IPS-18a (cell line): ENCODE data around the gene LRRC7.

Source experiments
- H3K27ac ChIP-seq: one replicate; pipeline ENCODE4 v1.5.1; 2013; ENCODE audit warnings: low read length
- H3K27me3 ChIP-seq: one replicate; pipeline ENCODE4 v1.6.1; 2013; ENCODE audit warnings: mild to moderate bottlenecking, low read length; ENCODE audit not compliant: control insufficient read depth, insufficient read depth
- H3K36me3 ChIP-seq: one replicate; pipeline ENCODE4 v1.6.1; 2013; ENCODE audit warnings: low read depth, low read length; ENCODE audit not compliant: control insufficient read depth
- H3K4me1 ChIP-seq: one replicate; pipeline ENCODE4 v1.6.1; 2013; ENCODE audit warnings: low read depth, low read length; ENCODE audit not compliant: control insufficient read depth
- H3K4me3 ChIP-seq: one replicate; pipeline ENCODE4 v1.5.1; 2013; ENCODE audit warnings: low read length
- H3K9ac ChIP-seq: one replicate; pipeline ENCODE4 v1.6.1; 2013; ENCODE audit warnings: mild to moderate bottlenecking, low read length, moderate library complexity
- H3K9me3 ChIP-seq: one replicate; pipeline ENCODE4 v1.6.1; 2013; ENCODE audit warnings: low read depth, low read length; ENCODE audit not compliant: control insufficient read depth

Gene LRRC7

DNA sequence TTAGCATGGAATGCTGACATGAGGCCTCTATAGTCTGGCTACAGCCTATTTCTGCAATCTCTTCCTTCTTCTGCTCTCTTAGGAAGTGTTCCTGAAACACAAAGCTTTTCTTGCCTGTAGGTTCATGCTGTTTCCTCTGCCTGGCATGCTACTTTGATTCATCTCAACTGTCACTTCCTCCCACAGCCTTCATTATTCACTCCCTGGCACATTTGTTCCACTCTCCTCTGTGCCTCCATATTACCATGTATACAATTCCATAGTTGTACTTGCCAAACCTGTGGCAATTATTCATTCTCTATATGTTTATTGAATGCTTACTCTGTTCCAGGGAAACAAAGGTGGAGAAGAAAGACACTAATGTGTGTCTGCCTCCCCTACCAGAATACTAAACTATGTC, 210.2 kb downstream of the LRRC7 start:
- Histone ChIP-seq H3K36me3 (no peaks in the 10 kb centered on the region), H3K9ac (no peak overlapping the region), H3K4me1 (no peaks in the 10 kb centered on the region), H3K27ac (no peak overlapping the region), H3K9me3 (no peaks in the 10 kb centered on the region), H3K4me3 (no peak overlapping the region), H3K27me3 (no peaks in the 10 kb centered on the region)

DNA sequence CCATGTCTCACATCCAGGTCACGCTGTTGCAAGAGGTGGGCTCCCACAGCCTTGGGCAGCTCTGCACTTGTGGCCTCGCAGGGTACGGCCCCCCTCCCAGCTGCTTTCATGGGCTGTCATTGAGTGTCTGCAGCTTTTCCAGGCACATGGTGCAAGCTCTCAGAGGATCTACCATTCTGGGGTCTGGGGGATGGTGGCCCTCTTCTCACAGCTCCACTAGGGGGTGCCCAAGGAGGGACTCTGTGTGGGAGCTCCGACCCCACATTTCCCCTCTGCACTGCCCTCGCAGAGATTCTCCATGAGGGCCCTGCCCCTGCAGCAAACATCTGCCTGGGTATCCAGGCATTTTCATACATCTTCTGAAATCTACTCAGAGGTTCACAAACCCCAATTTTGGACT, 219.4 kb downstream of the LRRC7 start:
- H3K9ac ChIP-seq = no peak overlapping the region
- no peaks in the 10 kb centered on the region for H3K4me1 ChIP-seq
- no peak overlapping the region for H3K27ac ChIP-seq
- no peaks in the 10 kb centered on the region for H3K9me3 ChIP-seq
- no peak overlapping the region for H3K4me3 ChIP-seq
- H3K27me3 ChIP-seq = no peaks in the 10 kb centered on the region
- no peaks in the 10 kb centered on the region for H3K36me3 ChIP-seq

DNA sequence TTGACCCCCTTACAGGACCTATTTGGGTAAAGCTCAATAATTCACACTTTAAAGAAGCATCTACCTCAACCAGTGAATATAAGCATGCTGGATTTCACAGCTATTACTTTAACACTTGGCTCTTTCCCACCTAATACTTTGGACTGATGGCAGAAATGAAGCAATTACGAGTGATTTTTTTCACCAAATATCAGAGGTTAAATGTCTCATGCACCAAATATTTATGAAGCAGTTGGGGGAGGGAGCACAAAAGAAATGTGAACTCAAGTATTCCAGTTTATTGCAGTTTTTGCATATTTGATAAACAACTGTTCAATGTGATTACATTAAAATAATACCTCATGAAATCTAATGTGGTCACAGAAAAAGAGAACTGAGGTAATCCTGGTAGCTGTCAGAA, 223.6 kb downstream of the LRRC7 start:
- no peaks in the 10 kb centered on the region for H3K27me3 ChIP-seq
- H3K36me3 ChIP-seq = no peaks in the 10 kb centered on the region
- H3K4me1 ChIP-seq = no peaks in the 10 kb centered on the region
- no peak overlapping the region for H3K27ac ChIP-seq
- H3K4me3 ChIP-seq = no peak overlapping the region
- no peaks in the 10 kb centered on the region for H3K9me3 ChIP-seq
- no peak overlapping the region for H3K9ac ChIP-seq

DNA sequence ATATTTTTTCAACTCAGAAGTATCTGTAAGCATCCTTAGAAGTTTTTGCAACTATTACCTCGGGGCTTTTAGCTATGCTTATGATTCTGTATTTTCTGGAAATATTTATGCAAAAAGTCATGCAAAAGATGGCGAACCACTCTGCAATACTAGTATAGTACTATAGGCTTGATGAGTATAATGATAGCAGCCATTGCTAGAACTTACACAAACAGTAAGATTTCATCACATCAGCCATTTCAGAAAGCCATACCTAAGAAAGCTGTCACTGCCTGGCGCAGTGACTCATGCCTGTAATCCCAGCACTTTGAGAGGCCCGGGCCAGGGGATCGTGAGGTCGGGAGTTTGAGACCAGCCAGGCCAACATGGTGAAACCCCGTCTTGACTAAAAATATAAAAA, 227.1 kb downstream of the LRRC7 start:
- Histone ChIP-seq H3K27ac (no peak overlapping the region), H3K36me3 (no peaks in the 10 kb centered on the region), H3K4me1 (no peaks in the 10 kb centered on the region), H3K27me3 (no peaks in the 10 kb centered on the region), H3K9ac (no peak overlapping the region), H3K9me3 (no peaks in the 10 kb centered on the region), H3K4me3 (no peak overlapping the region)

DNA sequence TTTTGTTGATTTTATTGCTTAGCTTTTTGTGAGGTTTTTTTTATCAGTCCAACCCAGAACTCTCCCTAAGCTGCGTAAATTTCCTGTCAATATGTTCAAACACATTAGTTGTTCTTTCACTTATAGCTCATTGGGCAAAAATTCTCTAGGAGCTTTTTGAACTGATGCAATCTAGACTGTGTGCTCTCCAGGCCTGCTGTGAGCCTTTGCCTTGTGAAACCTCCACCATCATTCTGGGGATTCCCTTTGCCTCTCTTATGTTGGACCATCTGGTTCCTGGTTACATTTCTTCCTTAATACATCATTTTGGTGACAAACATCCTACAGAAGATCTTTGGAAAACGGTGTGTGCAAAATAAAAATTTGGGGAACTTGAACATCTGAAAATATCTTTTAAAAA, 247.2 kb downstream of the LRRC7 start:
- Histone ChIP-seq H3K9me3 (no peaks in the 10 kb centered on the region), H3K4me1 (peaks cover 4% of the 10 kb centered on the region), H3K4me3 (no peak overlapping the region), H3K27me3 (no peaks in the 10 kb centered on the region), H3K27ac (peak overlapping the region; percentile 39), H3K36me3 (no peaks in the 10 kb centered on the region), H3K9ac (no peak overlapping the region)

DNA sequence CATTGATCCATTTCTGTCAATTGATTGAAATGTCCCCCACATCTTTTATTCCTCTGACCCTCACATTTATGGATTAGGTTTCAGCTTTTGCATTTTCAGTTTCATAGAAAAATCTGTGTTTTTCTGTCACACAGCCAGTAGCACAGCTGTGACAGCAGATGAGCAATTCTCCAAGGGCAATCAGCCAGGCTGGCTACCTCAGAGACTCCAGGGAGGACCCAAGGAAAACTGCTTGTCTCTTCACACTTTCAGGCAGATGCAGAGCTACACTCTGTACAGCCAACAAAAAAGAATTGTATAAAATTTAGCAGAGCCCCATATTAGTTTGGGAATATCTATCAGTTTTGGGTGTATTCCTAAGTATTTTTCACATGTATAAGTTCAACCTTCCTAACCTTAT, 257.2 kb downstream of the LRRC7 start:
- Histone ChIP-seq H3K9me3 (no peaks in the 10 kb centered on the region), H3K27ac (no peak overlapping the region), H3K36me3 (no peaks in the 10 kb centered on the region), H3K9ac (no peak overlapping the region), H3K4me1 (no peaks in the 10 kb centered on the region), H3K4me3 (no peak overlapping the region), H3K27me3 (no peaks in the 10 kb centered on the region)

DNA sequence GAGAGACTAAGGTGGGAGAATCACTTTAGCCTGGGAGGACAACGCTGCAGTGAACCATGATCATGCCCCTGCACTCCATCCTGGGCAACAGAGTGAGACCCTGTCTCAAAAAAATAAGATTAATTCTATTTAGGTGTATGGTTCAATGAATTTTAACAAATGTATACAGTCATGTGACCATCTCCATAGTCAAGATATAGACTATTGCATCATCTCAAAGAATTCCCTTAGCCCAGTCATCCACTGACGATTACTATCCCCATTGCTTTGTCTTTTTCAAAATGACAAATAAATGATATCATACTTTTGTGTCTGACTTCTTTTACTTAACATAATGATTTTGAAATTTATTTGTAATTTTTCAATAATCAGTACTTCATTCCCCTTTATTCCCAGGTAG, 260.0 kb downstream of the LRRC7 start:
- no peaks in the 10 kb centered on the region for H3K36me3 ChIP-seq

DNA sequence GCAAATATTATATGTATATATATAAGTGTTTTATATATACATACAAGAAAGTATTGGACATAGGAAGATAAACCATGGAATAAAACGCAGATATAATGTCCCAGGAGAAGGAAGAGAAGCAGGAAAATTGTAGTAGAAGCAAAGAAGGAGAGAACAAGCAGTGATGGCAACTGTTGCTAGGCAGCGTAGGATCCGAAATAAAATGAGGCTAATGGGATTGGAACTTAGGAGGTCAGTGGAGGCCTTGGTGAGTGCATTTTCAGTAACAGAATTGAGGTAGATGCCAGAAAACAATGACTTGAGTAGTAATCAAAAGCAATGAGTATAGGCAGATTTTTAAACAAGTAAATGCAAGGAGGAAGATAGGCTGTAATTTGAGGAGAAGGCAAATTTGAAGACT, 265.8 kb downstream of the LRRC7 start:
- Histone ChIP-seq H3K4me3 (no peak overlapping the region), H3K9ac (no peak overlapping the region), H3K36me3 (no peaks in the 10 kb centered on the region), H3K27me3 (no peaks in the 10 kb centered on the region), H3K4me1 (peaks cover 3% of the 10 kb centered on the region), H3K9me3 (no peaks in the 10 kb centered on the region), H3K27ac (no peak overlapping the region)

More for the DNA sequence above, 260.0 kb downstream of the LRRC7 start:
- no peaks in the 10 kb centered on the region for H3K4me1 ChIP-seq
- no peak overlapping the region for H3K27ac ChIP-seq
- H3K4me3 ChIP-seq = no peak overlapping the region
- no peak overlapping the region for H3K9ac ChIP-seq
- no peaks in the 10 kb centered on the region for H3K9me3 ChIP-seq
- H3K27me3 ChIP-seq = no peaks in the 10 kb centered on the region

DNA sequence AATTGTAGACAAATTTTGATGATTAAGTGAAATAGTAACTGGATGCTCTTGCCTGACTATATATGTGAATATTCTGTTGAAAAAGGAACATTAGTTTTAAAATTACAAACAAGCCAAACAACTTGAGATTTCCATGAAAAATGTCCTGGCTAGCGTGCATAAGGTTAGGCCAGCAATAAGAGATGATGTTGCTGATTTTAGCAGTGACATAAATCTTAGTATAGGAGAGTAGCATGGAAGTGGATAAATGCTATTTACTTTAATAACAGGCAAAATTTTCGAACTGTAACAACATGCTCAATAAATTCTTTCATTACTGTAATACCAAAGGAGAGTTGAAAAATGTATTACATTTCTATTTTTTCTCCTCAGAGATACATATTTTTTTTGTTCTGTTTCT, 266.6 kb downstream of the LRRC7 start:
- Histone ChIP-seq H3K9ac (no peak overlapping the region), H3K27me3 (no peaks in the 10 kb centered on the region), H3K9me3 (no peaks in the 10 kb centered on the region), H3K4me3 (no peak overlapping the region), H3K36me3 (no peaks in the 10 kb centered on the region), H3K4me1 (peaks cover 3% of the 10 kb centered on the region), H3K27ac (no peak overlapping the region)

DNA sequence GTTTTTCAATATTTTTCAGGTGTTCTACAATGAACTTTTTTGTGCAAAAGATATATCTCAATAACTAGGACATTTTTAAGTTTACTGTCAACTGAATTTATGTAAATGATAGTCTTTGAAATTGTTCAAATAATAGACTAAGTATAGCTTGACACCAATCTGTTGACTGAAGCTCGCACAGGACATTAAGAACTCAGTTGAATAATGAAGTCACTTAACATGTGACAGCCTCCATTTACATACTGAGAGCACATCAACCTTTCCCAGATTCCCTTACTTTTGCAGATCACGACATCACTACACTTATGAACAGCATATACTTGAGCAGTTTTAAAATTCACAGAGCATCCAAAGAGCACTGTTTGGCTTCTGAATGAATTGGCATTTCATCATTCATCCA, 268.2 kb downstream of the LRRC7 start:
- Histone ChIP-seq H3K36me3 (no peaks in the 10 kb centered on the region), H3K27me3 (no peaks in the 10 kb centered on the region), H3K9ac (no peak overlapping the region), H3K4me1 (peaks cover 3% of the 10 kb centered on the region), H3K4me3 (no peak overlapping the region), H3K9me3 (no peaks in the 10 kb centered on the region), H3K27ac (no peak overlapping the region)

DNA sequence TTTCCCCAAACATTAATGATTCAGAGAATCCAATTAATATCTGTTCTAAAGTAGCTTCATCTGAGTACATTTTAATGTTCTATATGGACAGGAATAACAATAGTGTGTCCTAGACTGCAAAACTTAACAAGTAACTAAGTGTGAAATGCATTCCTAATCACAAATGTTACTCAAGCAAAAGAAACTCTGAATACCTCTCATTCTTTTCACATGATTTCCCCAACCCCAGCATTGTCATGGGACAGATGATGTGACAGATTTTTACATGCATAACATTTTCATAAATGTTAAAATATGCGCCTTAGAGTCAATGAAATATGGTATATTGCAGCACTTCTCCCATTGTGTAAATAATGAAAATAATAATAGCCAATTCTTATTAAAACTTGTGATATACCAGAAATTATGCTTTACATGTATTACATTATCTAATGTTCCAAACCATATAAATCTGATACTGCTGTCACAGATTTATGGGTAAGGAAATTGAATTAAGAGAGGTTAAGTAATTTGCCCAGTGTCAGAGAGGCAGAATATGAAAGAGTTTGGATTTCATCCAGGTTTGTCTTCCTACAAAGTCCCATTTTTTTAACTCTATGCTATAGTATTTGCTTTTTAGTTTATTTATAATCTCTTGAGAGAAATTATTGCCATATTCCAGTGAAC, 269.4 kb downstream of the LRRC7 start:
- H3K9ac ChIP-seq = no peak overlapping the region
- no peaks in the 10 kb centered on the region for H3K9me3 ChIP-seq
- H3K36me3 ChIP-seq = no peaks in the 10 kb centered on the region
- no peak overlapping the region for H3K27ac ChIP-seq
- peaks cover 3% of the 10 kb centered on the region for H3K4me1 ChIP-seq
- H3K4me3 ChIP-seq = no peak overlapping the region
- no peaks in the 10 kb centered on the region for H3K27me3 ChIP-seq

DNA sequence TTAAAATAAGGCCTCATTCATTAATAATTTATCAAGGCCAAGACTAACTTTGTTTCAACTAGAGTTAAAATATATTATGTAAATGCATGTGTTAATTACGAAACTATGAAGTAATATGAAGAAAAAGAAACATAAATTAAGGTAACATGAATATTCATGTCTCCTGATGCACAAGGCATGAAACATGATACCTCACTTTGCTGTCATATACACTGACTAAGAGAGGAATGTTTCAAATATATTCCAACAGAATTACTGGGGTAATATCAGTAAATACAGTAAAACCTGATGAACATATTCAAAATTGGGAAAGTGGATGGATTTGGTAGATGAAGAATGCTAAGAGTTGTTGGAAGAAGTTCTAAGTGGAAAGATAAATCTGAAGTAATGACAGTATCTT, 274.6 kb downstream of the LRRC7 start:
- no peaks in the 10 kb centered on the region for H3K36me3 ChIP-seq
- no peak overlapping the region for H3K4me3 ChIP-seq
- peaks cover 4% of the 10 kb centered on the region for H3K4me1 ChIP-seq
- no peaks in the 10 kb centered on the region for H3K27me3 ChIP-seq
- H3K27ac ChIP-seq = no peak overlapping the region
- H3K9ac ChIP-seq = no peak overlapping the region
- no peaks in the 10 kb centered on the region for H3K9me3 ChIP-seq
